Stimulated activated naive CD8-positive, alpha-beta T cell treated with anti-CD3 and anti-CD28 coated beads, Interleukin-15, Interleukin-2, amounts not matched to agents 100 ng/mL and 50 ng/mL, for 24 hours (primary cell): ENCODE data around the gene GAS6.

Source experiments
- H3K27ac Mint-ChIP-seq: one replicate; pipeline ENCODE4 v1.8.0; 2021; ENCODE audit warnings: mild to moderate bottlenecking, mixed read lengths
- H3K27me3 Mint-ChIP-seq: one replicate; pipeline ENCODE4 v1.8.0; 2021; ENCODE audit warnings: mixed read lengths
- H3K36me3 Mint-ChIP-seq: one replicate; pipeline ENCODE4 v1.8.0; 2021; ENCODE audit warnings: low read depth, mixed read lengths
- H3K4me1 Mint-ChIP-seq: one replicate; pipeline ENCODE4 v1.8.0; 2021; ENCODE audit warnings: low read depth, mixed read lengths
- H3K4me3 Mint-ChIP-seq: one replicate; pipeline ENCODE4 v1.8.0; 2021; ENCODE audit warnings: mild to moderate bottlenecking, mixed read lengths
- H3K9me3 Mint-ChIP-seq: one replicate; pipeline ENCODE4 v1.8.0; 2021; ENCODE audit warnings: mixed read lengths

Gene GAS6

GRCh38 chr13:113789167-113789566 is 74.7 kb downstream of the GAS6 start:
- Mint-ChIP-seq H3K4me1 (no peaks in the 10 kb centered on the region), H3K4me3 (no peak overlapping the region), H3K36me3 (no peaks in the 10 kb centered on the region), H3K9me3 (no peaks in the 10 kb centered on the region), H3K27ac (no peak overlapping the region), H3K27me3 (peaks cover 10% of the 10 kb centered on the region)

- no peaks in the 10 kb centered on the region for H3K4me1 Mint-ChIP-seq
- H3K36me3 Mint-ChIP-seq = no peaks in the 10 kb centered on the region
- H3K27me3 Mint-ChIP-seq = peaks cover 11% of the 10 kb centered on the region
- H3K9me3 Mint-ChIP-seq = no peaks in the 10 kb centered on the region
- no peak overlapping the region for H3K4me3 Mint-ChIP-seq
- H3K27ac Mint-ChIP-seq = no peak overlapping the region
Measured at GRCh38 chr13:113788413-113789135, 75.3 kb downstream of the GAS6 start.

GRCh38 chr13:113787694-113788093 is 76.2 kb downstream of the GAS6 start:
- H3K4me1 Mint-ChIP-seq = no peaks in the 10 kb centered on the region
- H3K36me3 Mint-ChIP-seq = no peaks in the 10 kb centered on the region
- H3K27me3 Mint-ChIP-seq = peaks cover 11% of the 10 kb centered on the region
- H3K9me3 Mint-ChIP-seq = no peaks in the 10 kb centered on the region
- no peak overlapping the region for H3K4me3 Mint-ChIP-seq
- no peak overlapping the region for H3K27ac Mint-ChIP-seq

GRCh38 chr13:113786262-113786841 is 77.5 kb downstream of the GAS6 start:
- Mint-ChIP-seq H3K9me3 (no peaks in the 10 kb centered on the region), H3K27ac (no peak overlapping the region), H3K4me3 (no peak overlapping the region), H3K36me3 (no peaks in the 10 kb centered on the region), H3K27me3 (peaks cover 11% of the 10 kb centered on the region), H3K4me1 (no peaks in the 10 kb centered on the region)

- H3K36me3 Mint-ChIP-seq = no peaks in the 10 kb centered on the region
- H3K9me3 Mint-ChIP-seq = no peaks in the 10 kb centered on the region
- no peaks in the 10 kb centered on the region for H3K4me1 Mint-ChIP-seq
- H3K27me3 Mint-ChIP-seq = peaks cover 7% of the 10 kb centered on the region
- H3K4me3 Mint-ChIP-seq = no peak overlapping the region
- no peak overlapping the region for H3K27ac Mint-ChIP-seq
Measured at GRCh38 chr13:113785051-113786010, 78.5 kb downstream of the GAS6 start.

- H3K9me3 Mint-ChIP-seq = no peaks in the 10 kb centered on the region
Measured at GRCh38 chr13:113784645-113785024, 79.2 kb downstream of the GAS6 start.

GRCh38 chr13:113783966-113784644 is 79.8 kb downstream of the GAS6 start:
- no peaks in the 10 kb centered on the region for H3K4me1 Mint-ChIP-seq
- H3K9me3 Mint-ChIP-seq = no peaks in the 10 kb centered on the region
- H3K4me3 Mint-ChIP-seq = no peak overlapping the region
- H3K27me3 Mint-ChIP-seq = peaks cover 9% of the 10 kb centered on the region
- H3K36me3 Mint-ChIP-seq = no peaks in the 10 kb centered on the region
- no peak overlapping the region for H3K27ac Mint-ChIP-seq

More at GRCh38 chr13:113784645-113785024, 79.2 kb downstream of the GAS6 start:
- H3K27ac Mint-ChIP-seq = no peak overlapping the region
- no peak overlapping the region for H3K4me3 Mint-ChIP-seq
- H3K4me1 Mint-ChIP-seq = no peaks in the 10 kb centered on the region
- H3K27me3 Mint-ChIP-seq = peaks cover 7% of the 10 kb centered on the region
- no peaks in the 10 kb centered on the region for H3K36me3 Mint-ChIP-seq

- no peaks in the 10 kb centered on the region for H3K4me1 Mint-ChIP-seq
- no peaks in the 10 kb centered on the region for H3K9me3 Mint-ChIP-seq
- no peaks in the 10 kb centered on the region for H3K36me3 Mint-ChIP-seq
- H3K4me3 Mint-ChIP-seq = no peak overlapping the region
- H3K27me3 Mint-ChIP-seq = peaks cover 14% of the 10 kb centered on the region
- no peak overlapping the region for H3K27ac Mint-ChIP-seq
Measured at GRCh38 chr13:113783200-113783881, 80.5 kb downstream of the GAS6 start.

GRCh38 chr13:113782472-113782871 is 81.4 kb downstream of the GAS6 start:
- Mint-ChIP-seq H3K4me1 (no peaks in the 10 kb centered on the region), H3K36me3 (no peaks in the 10 kb centered on the region), H3K4me3 (no peak overlapping the region), H3K9me3 (no peaks in the 10 kb centered on the region), H3K27me3 (peaks cover 14% of the 10 kb centered on the region), H3K27ac (no peak overlapping the region)

- H3K27ac Mint-ChIP-seq = no peak overlapping the region
- H3K27me3 Mint-ChIP-seq = peaks cover 18% of the 10 kb centered on the region
- H3K9me3 Mint-ChIP-seq = no peaks in the 10 kb centered on the region
- no peaks in the 10 kb centered on the region for H3K36me3 Mint-ChIP-seq
- H3K4me1 Mint-ChIP-seq = no peaks in the 10 kb centered on the region
- H3K4me3 Mint-ChIP-seq = no peak overlapping the region
Measured at GRCh38 chr13:113781571-113781970, 82.3 kb downstream of the GAS6 start.

- H3K36me3 Mint-ChIP-seq = no peaks in the 10 kb centered on the region
Measured at GRCh38 chr13:113777311-113778260, 86.3 kb downstream of the GAS6 start.

GRCh38 chr13:113776231-113777125 is 87.4 kb downstream of the GAS6 start:
- H3K27me3 Mint-ChIP-seq = peaks cover 14% of the 10 kb centered on the region
- H3K27ac Mint-ChIP-seq = no peak overlapping the region
- no peaks in the 10 kb centered on the region for H3K36me3 Mint-ChIP-seq
- no peak overlapping the region for H3K4me3 Mint-ChIP-seq
- H3K4me1 Mint-ChIP-seq = peaks cover 11% of the 10 kb centered on the region
- peaks cover 5% of the 10 kb centered on the region for H3K9me3 Mint-ChIP-seq

More at GRCh38 chr13:113777311-113778260, 86.3 kb downstream of the GAS6 start:
- Mint-ChIP-seq H3K27ac (no peak overlapping the region), H3K4me3 (no peak overlapping the region), H3K27me3 (peaks cover 14% of the 10 kb centered on the region), H3K4me1 (peaks cover 2% of the 10 kb centered on the region), H3K9me3 (peaks cover under 1% of the 10 kb centered on the region)
